H1 (cell line): Measurements from ENCODE around the gene ARHGAP1. TPM values are rescaled to one million over a fixed set of nuclear protein-coding genes. Genes with fewer than 3 reads are reported as not detected.

Experiments used
- BRCA1 ChIP-seq: IDR thresholded peaks from 2 replicates; pipeline ENCODE4 v1.6.1; 2012; ENCODE audit warnings: low read depth, low read length, improper control_type of control experiment
- NANOG ChIP-seq: IDR thresholded peaks from 2 replicates; pipeline ENCODE4 v1.6.1; 2011; ENCODE audit warnings: low read length, low read depth, mild to moderate bottlenecking, inconsistent platforms; ENCODE audit not compliant: insufficient read depth, poor library complexity, severe bottlenecking
- RXRA ChIP-seq: IDR thresholded peaks from 2 replicates; pipeline ENCODE4 v1.6.1; 2011; ENCODE audit warnings: low read depth, mild to moderate bottlenecking, low read length, moderate library complexity; ENCODE audit not compliant: insufficient read depth
- SUZ12 ChIP-seq: fragments of 200-600 bp; sonication (generic); IDR thresholded peaks from 2 replicates; pipeline ENCODE4 v1.6.1; 2012; ENCODE audit warnings: mild to moderate bottlenecking, inconsistent platforms, low read length, moderate library complexity, mixed read lengths
- polyA plus RNA-seq, 7 experiments: library from polyadenylated mRNA; depleted of rRNA in 3 of 7; stranded (reverse) in 5 of 7; unstranded in 2 of 7; fragments of >200 nt in 5 of 7; fragments of 200-250 nt in 2 of 7; gene quantifications; 1 replicate in 5 of 7; 2 replicates in 1 of 7; 4 replicates in 1 of 7; pipeline versions ENCODE4 v1.2.1 to v1.2.3, GENCODE V29; 2011 to 2013; ENCODE audit warnings: missing spikeins in 2 of 7, mixed read lengths in 2 of 7
- total RNA-seq: library from RNA; stranded (reverse); fragmentation: NEBNext Ultra II Directional; extraction: Animal tissue kit (Norgen Biotek cat#: 25700); gene quantifications from 2 replicates; pipeline ENCODE4 v1.2.1, GENCODE V29; 2021
- TF ChIP-seq, protein P1 (sequence below): fragments of 300-600 bp; sonication (generic); IDR thresholded peaks from 2 replicates; pipeline ENCODE4 v1.7.1; 2012; ENCODE audit warnings: low read length, moderate library complexity, mild to moderate bottlenecking, inconsistent platforms; ENCODE audit not compliant: insufficient replicate concordance

The ARHGAP1 gene
- total and polyA plus RNA-seq, 2 of the 8 experiments (the other 6 are each of a cell fraction or from before 2014, with no cell fraction given): 28.6 to 58.8 TPM

GRCh38 chr11:46663277-46663940 is 37.0 kb downstream of the ARHGAP1 start (continued):
- TF ChIP-seq, protein P1, sequence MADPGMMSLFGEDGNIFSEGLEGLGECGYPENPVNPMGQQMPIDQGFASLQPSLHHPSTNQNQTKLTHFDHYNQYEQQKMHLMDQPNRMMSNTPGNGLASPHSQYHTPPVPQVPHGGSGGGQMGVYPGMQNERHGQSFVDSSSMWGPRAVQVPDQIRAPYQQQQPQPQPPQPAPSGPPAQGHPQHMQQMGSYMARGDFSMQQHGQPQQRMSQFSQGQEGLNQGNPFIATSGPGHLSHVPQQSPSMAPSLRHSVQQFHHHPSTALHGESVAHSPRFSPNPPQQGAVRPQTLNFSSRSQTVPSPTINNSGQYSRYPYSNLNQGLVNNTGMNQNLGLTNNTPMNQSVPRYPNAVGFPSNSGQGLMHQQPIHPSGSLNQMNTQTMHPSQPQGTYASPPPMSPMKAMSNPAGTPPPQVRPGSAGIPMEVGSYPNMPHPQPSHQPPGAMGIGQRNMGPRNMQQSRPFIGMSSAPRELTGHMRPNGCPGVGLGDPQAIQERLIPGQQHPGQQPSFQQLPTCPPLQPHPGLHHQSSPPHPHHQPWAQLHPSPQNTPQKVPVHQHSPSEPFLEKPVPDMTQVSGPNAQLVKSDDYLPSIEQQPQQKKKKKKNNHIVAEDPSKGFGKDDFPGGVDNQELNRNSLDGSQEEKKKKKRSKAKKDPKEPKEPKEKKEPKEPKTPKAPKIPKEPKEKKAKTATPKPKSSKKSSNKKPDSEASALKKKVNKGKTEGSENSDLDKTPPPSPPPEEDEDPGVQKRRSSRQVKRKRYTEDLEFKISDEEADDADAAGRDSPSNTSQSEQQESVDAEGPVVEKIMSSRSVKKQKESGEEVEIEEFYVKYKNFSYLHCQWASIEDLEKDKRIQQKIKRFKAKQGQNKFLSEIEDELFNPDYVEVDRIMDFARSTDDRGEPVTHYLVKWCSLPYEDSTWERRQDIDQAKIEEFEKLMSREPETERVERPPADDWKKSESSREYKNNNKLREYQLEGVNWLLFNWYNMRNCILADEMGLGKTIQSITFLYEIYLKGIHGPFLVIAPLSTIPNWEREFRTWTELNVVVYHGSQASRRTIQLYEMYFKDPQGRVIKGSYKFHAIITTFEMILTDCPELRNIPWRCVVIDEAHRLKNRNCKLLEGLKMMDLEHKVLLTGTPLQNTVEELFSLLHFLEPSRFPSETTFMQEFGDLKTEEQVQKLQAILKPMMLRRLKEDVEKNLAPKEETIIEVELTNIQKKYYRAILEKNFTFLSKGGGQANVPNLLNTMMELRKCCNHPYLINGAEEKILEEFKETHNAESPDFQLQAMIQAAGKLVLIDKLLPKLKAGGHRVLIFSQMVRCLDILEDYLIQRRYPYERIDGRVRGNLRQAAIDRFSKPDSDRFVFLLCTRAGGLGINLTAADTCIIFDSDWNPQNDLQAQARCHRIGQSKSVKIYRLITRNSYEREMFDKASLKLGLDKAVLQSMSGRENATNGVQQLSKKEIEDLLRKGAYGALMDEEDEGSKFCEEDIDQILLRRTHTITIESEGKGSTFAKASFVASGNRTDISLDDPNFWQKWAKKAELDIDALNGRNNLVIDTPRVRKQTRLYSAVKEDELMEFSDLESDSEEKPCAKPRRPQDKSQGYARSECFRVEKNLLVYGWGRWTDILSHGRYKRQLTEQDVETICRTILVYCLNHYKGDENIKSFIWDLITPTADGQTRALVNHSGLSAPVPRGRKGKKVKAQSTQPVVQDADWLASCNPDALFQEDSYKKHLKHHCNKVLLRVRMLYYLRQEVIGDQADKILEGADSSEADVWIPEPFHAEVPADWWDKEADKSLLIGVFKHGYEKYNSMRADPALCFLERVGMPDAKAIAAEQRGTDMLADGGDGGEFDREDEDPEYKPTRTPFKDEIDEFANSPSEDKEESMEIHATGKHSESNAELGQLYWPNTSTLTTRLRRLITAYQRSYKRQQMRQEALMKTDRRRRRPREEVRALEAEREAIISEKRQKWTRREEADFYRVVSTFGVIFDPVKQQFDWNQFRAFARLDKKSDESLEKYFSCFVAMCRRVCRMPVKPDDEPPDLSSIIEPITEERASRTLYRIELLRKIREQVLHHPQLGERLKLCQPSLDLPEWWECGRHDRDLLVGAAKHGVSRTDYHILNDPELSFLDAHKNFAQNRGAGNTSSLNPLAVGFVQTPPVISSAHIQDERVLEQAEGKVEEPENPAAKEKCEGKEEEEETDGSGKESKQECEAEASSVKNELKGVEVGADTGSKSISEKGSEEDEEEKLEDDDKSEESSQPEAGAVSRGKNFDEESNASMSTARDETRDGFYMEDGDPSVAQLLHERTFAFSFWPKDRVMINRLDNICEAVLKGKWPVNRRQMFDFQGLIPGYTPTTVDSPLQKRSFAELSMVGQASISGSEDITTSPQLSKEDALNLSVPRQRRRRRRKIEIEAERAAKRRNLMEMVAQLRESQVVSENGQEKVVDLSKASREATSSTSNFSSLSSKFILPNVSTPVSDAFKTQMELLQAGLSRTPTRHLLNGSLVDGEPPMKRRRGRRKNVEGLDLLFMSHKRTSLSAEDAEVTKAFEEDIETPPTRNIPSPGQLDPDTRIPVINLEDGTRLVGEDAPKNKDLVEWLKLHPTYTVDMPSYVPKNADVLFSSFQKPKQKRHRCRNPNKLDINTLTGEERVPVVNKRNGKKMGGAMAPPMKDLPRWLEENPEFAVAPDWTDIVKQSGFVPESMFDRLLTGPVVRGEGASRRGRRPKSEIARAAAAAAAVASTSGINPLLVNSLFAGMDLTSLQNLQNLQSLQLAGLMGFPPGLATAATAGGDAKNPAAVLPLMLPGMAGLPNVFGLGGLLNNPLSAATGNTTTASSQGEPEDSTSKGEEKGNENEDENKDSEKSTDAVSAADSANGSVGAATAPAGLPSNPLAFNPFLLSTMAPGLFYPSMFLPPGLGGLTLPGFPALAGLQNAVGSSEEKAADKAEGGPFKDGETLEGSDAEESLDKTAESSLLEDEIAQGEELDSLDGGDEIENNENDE: no peak
- TF ChIP-seq SUZ12 (no peak), NANOG (no peak), RXRA (no peak), BRCA1 (no peak)
